Measurements from ENCODE around the gene FGD2.
"Not testable (repeated sequence)": the region's sequence is repeated elsewhere in the genome, so short reads cannot be mapped to it uniquely, and the experiment has no call there.

The FGD2 gene

DNA sequence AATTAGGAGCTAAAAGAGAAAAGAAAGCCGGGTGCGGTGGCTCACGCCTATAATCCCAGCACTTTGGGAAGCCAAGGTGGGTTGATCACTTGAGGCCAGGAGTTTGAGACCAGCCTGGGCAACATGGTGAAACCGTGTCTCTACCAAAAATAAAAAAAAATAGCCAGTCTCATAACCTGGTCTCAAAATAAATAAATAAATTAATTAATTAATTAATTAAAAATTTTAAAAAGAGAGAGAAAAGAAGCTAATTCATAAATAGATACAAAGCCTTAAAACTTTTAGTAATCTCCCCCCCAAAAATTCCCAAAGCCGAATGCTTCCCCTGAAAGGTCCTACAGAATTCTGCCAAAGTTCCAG, 53.5 kb downstream of the FGD2 start:
- DNase-seq (ENCODE audit: low read depth), result not testable (repeated sequence)

DNA sequence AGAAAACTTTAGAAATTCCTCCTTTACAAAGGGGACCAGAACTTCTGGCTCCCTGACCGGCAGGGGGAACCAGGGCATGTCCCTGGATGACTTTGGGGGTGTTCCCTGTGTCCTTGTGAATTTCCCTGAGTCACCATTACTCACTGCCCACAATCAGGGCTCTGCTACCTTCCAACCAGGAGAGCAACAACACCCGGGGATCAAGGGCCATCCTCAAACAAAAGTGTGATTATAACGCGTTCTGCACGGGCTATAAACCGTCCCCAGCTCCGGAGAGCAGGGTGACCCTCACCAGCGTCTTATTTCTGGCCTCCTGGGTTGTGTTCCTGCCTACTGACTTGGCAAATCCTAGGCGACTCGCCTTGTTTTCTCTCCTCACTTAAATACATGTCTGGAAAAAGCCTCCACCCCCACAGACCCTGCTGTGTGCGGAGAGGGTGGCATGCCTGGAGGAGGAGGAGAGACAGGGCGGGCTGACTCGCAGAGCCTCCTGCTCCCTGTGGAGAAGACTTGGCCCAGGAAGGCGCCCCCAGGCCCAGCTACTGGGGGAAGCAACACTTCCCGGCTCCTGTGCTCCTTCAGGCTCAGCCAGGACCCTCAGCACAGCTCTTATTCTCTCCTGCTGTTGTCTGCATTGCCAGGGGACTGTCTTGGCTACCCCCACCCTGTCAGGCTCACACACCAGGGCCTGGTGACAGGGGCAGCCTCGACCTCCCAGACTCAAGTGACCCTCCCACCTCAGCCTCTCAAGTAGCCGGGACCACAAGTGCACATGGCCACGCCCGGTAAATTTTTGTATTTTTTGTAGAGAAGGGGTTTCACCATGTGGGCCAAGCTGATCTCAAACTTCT, 54.1 kb downstream of the FGD2 start:
- no peak for DNase-seq (ENCODE audit: low read depth)

DNA sequence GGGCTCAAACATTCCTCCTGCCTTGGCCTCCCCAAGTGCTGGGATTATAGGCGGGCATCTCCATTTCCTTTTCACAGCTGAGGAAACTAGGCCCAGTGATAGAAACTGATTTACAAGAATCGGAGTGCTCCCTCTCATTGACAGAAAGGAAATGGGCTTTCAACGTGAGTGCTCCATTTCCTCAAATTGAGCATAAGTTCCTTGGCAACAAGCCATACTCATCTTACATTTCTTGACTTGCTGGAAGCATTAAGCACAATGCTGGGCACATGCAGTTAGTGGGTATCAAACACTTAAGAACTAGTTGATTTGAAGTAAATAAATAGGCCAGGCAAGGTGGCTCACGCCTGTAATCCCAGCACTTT, 54.7 kb downstream of the FGD2 start:
- no peak for DNase-seq (ENCODE audit: low read depth)

DNA sequence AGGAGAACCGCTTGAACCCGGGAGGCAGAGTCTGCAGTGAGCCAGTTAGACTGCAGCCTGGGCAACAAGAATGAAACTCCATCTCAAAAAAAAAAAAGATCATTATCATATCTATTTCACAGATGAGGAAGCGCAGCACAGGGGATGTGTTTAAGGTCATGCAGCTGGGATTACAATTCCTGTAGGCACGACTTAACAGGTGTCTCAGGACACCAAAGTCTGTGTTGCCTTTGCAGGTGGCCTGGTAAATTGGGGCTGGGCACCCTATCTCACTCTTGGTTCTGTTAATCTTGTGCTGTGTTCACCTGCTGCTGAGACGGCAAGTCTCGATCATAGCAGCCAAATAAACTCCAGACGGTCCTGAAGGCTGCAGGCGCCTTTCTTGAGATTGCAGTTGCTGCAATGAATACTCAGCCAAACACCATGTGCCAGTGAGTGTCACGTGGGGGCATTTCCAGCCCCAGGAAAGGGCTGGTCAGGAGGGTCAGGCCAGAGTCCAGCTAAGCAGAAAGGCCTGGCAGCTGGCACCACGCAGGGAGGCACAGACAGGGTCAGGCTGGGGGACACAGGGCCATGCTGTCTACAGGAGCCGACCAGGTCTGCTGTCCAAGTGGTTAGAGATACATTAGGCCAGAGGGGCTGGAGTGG, 55.8 kb downstream of the FGD2 start:
- DNase-seq (ENCODE audit: low read depth), result no peak

DNA sequence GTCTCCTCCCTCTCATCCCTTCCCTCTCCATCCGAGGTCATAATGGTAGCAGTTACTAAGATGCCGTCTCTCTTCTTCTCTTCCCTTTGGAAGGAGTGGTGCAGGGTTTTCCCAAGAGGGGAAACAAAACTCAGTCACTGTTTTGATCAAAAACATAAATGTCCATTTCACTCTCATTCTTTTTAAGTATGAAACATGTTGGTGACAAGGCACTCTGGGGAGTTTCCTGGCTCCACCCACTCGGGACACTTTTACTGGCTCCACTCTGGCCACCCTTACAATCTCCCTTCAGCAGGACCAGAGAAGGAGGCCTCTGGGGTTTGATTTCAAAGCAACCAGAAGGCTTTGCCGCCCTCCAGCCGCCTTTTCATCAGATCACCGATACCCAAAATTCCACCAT, 57.0 kb downstream of the FGD2 start:
- DNase-seq (ENCODE audit: low read depth), result no peak

DNA sequence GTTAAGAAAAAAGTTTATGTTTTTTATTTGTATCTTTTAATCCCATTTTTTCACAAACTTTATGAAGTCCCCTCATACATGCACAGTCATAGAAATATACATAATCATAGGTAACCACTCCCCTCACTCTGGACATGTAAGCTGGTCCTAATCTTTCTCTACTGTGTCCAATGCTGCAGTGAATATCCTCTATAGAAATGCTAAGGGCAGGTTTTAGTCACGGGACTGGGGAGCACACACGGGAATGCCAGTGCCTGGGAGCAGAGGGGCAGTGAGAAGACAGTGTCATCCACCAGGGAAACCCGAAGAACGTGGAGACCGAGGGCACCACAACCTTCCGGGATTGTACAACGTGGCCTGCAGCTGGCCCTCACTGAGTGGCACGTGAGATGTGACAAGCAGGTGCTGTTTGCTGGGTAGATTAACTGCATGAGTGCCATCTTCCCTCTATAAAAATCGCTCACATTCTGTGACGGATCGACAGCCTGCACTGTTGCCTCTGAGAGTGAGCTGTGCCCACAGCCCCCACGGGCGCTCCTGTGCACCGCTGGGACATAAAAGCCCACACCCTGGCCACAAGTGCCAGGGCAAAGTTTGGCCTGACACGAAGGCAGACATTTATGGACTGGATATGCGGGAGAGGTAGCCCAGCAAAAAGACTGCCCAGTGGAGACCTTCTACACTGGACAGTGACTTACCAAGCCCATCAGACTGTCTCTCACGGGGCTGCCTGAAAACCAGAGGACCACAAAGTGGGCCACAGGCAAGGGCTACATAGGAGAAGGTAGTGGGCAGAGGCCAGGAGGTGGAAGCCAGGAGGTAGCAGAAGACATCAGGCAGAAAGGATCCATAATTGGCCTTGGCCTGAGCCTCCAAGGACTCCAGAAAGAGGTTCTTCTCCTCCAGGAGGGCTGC, 63.2 kb downstream of the FGD2 start:
- DNase-seq (ENCODE audit: low read depth), result no peak

DNA sequence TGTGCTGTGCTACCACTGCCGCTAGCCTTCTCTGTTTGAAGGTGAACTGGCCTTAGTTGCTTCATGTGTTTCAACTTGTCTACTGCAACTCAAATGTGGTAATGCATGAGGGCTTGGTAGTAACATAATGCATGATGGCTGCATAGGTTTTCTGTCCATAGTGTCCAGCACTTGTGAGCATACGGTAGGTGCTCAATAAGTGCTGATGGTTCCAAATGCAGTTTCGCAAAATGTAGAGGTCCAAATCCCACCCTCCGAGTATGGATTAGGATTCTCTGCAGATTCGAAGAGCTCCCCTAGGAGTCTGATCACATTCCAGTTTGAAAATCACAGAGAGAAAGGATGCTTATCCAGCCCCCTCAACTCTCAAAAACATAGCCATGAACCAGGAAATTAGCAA, 64.2 kb downstream of the FGD2 start:
- DNase-seq (ENCODE audit: low read depth), result no peak

DNA sequence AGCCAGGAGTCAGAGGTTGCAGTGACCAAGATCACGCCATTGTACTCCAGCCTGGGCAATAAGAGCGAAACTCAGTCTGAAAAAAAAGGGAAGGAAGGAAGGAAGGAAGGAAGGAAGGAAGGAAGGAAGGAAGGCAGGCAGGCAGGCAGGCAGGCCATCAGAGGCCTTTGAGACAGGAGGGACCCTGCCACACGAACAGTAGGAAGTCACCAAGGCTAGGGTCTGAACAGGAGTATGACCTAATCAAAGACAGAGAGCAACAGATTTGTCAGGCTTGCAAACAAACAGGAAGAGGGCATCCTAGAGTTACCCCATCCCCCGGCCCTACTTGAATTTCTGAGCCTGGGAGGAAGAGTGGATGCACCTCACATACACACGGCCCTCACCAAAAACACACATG, 67.1 kb downstream of the FGD2 start:
- no peak for DNase-seq (ENCODE audit: low read depth)

DNA sequence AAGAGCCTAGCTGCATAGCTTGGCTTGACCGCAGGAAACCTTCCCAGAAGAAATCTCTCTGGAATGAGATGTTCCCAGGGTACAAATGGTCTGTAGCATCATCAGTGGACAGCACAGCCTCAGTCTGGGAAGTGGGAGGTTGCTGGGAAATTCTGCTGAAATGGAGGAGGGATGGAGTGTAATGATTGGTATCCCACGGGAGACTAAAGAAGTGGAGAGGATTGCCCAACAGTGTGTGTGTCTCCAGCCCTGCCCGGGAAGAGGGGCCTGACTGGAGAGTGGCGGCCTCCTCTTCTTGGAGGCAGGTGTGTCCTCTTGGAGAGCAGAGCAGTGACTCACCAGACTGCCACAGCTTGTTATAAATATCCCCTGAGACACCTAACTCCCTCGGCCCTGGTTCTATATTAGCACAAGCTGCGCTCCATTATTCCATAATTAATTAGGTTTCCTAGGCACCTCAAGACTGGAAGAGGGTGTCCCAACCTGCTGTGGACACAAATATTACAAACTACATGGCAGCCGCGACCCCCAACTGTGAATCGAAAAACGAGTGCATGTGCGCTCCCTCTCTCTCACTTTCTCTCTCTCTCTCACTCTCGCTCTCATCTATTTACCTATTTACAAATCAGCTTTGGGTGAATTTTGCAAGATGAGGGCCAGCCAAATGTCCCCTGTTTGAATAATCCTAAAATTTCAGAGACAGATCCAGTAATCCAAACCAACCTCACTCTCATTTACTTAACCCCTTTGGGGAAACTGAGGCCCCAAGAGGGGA, 68.8 kb downstream of the FGD2 start:
- no peak for DNase-seq (ENCODE audit: low read depth)

DNA sequence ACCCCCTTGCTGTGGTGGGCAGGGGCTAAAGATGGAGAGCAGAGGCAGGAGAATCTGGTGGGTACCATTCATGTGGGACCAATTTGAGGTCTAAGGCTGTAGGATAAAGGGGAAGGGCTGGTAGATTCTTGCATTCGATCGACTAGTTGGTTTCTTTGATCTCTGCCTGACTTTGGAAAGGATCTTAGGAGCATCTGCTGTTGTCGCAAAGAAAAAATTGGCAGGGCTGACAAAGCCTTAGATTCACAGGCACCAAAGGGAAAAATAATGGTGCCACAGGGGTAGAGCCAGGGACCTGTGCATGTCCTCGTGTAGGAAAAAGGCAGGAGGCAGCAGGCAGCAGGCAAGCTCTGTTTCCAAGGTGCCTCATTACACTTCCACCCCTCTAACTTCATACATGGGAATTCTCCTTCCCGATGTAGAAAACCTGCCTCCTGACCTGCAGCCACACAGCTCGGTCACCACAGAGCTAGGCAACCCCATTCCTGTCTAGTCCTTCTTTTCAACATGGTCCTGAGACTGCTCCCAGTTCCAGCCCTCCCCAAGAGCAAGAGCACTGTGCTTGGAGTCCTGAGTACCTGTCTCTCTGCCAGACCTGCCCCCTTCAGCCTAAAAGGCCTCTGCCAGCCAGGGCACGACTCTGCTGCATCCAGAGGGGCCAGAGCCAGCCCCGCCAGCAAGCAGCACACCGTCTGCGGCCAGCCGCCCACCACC, 71.9 kb downstream of the FGD2 start:
- no peak for DNase-seq (ENCODE audit: low read depth)

DNA sequence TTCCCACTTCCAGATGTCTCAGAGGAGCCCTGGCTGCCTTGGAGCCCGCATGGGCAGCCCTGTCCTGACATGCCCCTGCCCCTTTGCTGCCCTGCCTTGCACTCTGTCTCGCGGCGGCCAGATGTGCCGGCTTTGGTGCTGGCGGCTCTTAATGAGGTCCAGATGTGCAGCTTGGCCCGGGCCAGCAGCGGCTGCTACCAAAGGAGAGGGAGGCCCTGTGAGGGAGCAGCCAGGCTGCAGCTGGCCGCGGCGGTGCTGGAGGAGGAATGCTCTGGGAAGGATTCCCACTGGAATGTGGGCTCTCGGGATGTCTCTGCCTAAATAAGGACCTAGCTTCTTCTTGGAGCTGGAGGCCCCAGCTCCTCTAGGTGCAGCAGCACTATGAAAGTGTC, 72.4 kb downstream of the FGD2 start:
- no peak for DNase-seq (ENCODE audit: low read depth)

Measured in stimulated activated CD4-positive, alpha-beta T cell treated with anti-CD3 and anti-CD28 coated beads, Interleukin-2, amount 100 ng/mL, for 4 hours (primary cell).